GM06990 (cell line): ENCODE results near the gene GNL3.

Experiments
- DNase-seq: peaks from one replicate; pipeline ENCODE4 v3.0.0-alpha.2; 2011; ENCODE audit not compliant: insufficient read length; ENCODE audit errors: extremely low read depth
- H3K27me3 ChIP-seq: replicated peaks from 2 replicates; pipeline ENCODE4 v1.6.0; 2011; ENCODE audit warnings: low read length; ENCODE audit not compliant: control insufficient read depth, insufficient read depth
- H3K36me3 ChIP-seq: 2 replicates; pipeline ENCODE4 v1.5.1; 2011; ENCODE audit warnings: low read length; ENCODE audit not compliant: control insufficient read depth, insufficient read depth
- H3K4me3 ChIP-seq: replicated peaks from 2 replicates; pipeline ENCODE4 v1.5.1; 2011; ENCODE audit warnings: low read depth, mild to moderate bottlenecking, control low read depth, low read length
- CTCF ChIP-seq: IDR thresholded peaks from 2 replicates; pipeline ENCODE4 v1.5.1; 2011; ENCODE audit warnings: low read length, control low read depth, mild to moderate bottlenecking, inconsistent platforms; ENCODE audit not compliant: insufficient read depth, poor library complexity, severe bottlenecking

The GNL3 gene

GRCh38 chr3:52690560-52690959, 4.7 kb downstream of the GNL3 start:
- Histone ChIP-seq H3K36me3 (peaks cover 44% of the 10 kb centered on the region), H3K4me3 (no peak overlapping the region), H3K27me3 (no peaks in the 10 kb centered on the region)
- TF ChIP-seq CTCF = no peak
- no peak for DNase-seq

GRCh38 chr3:52693071-52693470, 7.2 kb downstream of the GNL3 start:
- no peak for TF ChIP-seq CTCF
- H3K4me3 ChIP-seq = no peak overlapping the region
- H3K27me3 ChIP-seq = no peaks in the 10 kb centered on the region
- H3K36me3 ChIP-seq = peaks cover 37% of the 10 kb centered on the region
- DNase-seq = no peak

GRCh38 chr3:52694528-52695189, 8.8 kb downstream of the GNL3 start:
- no peak for DNase-seq
- no peak overlapping the region for H3K4me3 ChIP-seq
- H3K27me3 ChIP-seq = no peaks in the 10 kb centered on the region
- H3K36me3 ChIP-seq = peaks cover 29% of the 10 kb centered on the region
- no peak for TF ChIP-seq CTCF

- Histone ChIP-seq H3K4me3 (no peak overlapping the region), H3K36me3 (peaks cover 24% of the 10 kb centered on the region), H3K27me3 (no peaks in the 10 kb centered on the region)
- no peak for TF ChIP-seq CTCF
- DNase-seq = no peak
Measured at GRCh38 chr3:52695798-52696671, 10.2 kb downstream of the GNL3 start.

GRCh38 chr3:52696830-52697631, 11.2 kb downstream of the GNL3 start:
- H3K27me3 ChIP-seq = no peaks in the 10 kb centered on the region
- H3K4me3 ChIP-seq = no peak overlapping the region; the same call in 1 of the 2 replicates
- peaks cover 20% of the 10 kb centered on the region for H3K36me3 ChIP-seq
- no peak for DNase-seq
- no peak for TF ChIP-seq CTCF
